Subcutaneous adipose tissue (tissue), 4 donors: ENCODE measurements around the gene NPFFR1. TPM values are rescaled to one million over a fixed set of nuclear protein-coding genes. Genes with fewer than 3 reads are reported as not detected.

Source experiments
- total RNA-seq, 4 donors: library from RNA; depleted of rRNA; stranded (reverse); fragments of >200 nt; gene quantifications; one replicate each; pipeline ENCODE4 v1.1.0, GENCODE V29; 2016
- TF ChIP-seq, protein P1 (sequence below): fragments of 450-650 bp; IDR thresholded peaks from one replicate; pipeline ENCODE4 v1.5.1; 2016; ENCODE audit warnings: low read depth, mild to moderate bottlenecking, control low read depth, antibody characterized with exemption, moderate library complexity

Gene NPFFR1
- total RNA-seq, 4 donors from 2014 or later: not detected

DNA sequence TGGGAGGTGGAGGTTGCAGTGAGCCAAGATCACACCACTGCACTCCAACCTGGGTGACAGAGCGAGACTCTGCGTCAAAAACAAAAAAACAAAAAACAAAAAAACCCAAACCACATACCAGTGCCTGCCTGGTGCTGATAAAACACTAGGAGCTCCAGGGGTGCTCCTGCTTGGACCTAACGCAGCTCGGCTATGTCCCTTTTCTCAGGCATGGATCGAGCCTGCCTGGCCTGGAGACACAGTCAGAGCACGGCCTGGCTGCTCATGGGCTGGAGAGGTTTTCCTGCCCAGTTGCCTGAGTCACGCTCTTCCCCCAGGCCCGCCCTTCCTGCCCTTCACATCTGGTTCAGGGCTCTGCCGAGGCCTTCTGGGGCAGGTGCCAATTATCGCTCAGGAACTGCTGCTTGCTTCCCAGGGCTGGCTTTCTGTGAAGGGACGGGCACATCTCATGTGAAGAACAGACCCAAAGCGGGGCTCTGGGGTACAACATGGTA lies 12.6 kb upstream of the NPFFR1 start:
- TF ChIP-seq, protein P1, sequence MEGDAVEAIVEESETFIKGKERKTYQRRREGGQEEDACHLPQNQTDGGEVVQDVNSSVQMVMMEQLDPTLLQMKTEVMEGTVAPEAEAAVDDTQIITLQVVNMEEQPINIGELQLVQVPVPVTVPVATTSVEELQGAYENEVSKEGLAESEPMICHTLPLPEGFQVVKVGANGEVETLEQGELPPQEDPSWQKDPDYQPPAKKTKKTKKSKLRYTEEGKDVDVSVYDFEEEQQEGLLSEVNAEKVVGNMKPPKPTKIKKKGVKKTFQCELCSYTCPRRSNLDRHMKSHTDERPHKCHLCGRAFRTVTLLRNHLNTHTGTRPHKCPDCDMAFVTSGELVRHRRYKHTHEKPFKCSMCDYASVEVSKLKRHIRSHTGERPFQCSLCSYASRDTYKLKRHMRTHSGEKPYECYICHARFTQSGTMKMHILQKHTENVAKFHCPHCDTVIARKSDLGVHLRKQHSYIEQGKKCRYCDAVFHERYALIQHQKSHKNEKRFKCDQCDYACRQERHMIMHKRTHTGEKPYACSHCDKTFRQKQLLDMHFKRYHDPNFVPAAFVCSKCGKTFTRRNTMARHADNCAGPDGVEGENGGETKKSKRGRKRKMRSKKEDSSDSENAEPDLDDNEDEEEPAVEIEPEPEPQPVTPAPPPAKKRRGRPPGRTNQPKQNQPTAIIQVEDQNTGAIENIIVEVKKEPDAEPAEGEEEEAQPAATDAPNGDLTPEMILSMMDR: no peak

DNA sequence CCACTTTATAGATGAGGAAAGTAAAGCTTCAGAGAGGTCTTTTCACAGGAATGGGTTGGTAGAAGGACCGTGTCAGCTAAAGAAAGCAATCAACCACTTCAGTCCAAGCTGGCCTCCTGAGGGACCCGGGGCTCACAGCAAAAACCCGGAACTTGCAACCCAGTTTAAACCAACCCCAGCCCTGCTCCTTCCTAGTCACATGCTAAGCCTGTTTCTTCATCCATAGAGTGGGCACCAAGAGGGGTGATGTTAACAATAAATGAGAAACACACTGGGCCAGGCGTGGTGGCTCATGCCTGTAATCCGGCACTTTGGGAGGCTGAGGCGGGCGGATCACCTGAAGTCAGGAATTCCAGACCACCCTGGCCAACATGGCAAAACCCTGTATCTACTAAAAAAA lies 12.1 kb upstream of the NPFFR1 start:
- TF ChIP-seq, protein P1: no peak

DNA sequence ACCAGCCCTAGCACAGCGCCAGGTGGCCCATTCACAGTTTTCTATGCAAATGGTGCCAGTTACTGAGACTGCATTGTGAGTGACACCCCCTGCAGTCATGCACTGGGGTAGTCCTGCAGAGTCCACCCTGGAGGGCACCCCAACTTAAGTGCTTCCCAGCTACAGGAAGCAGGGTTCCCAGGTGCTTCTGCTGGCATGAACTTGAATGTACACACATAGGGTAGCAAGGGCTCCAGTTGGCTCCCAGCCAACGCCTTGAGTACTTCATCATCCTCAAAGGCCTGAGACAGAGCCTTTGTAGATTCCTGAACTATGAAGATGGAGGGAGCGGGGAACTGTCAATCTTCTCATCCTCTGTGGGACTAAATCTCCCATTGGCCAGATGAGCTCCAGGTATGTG lies 11.5 kb upstream of the NPFFR1 start:
- TF ChIP-seq, protein P1: no peak

DNA sequence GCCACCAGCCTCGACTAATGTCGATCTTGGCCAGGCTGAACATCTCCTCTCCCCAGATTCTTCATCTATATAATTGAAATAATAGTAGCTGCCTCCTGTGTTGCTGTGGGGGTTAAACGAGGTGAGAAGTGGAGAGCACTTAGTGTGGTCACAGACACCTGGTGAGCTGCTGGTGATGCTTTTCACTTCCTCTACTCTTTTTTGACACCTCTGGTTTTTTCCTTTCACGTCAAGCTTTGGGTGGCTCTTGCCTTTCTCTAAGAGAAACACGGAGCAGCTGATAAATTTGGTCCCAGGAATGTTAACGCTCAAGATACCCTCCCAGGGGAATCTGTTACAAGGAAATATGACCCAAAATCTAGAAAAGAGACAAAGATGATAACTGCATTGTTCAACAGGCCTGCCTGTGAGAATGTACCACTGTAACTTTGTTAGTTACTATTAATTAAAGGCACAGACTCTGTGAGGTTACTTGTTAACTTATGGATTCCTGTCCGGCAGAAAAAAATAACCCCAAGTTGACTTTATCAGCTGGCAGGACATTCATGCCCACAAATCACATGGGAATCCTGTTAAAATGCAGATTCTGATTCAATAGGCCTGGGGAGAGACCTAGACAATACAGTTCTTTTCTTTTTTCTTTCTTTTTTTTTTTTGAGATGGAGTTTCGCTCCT lies 9.5 kb upstream of the NPFFR1 start:
- TF ChIP-seq, protein P1: no peak

DNA sequence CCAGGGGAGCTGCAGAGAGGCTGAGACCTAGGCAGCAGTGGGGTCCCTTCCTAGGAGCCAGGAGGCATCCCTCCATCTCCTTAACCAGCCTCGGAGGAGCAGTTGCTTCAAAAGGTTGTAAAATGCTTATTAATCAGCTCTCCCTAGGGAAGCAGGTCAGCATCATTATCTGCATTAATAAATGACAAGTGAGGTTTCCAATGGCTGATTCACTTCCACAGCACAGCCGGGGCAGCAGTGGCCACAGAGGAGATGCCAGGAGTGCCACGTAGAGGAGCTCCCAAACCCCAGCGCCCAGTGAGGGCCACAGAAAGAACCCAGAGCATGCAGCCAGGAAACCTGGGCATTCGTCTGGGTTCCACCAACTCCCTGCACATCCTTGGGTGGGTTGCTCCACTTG lies 8.2 kb upstream of the NPFFR1 start:
- TF ChIP-seq, protein P1: no peak

DNA sequence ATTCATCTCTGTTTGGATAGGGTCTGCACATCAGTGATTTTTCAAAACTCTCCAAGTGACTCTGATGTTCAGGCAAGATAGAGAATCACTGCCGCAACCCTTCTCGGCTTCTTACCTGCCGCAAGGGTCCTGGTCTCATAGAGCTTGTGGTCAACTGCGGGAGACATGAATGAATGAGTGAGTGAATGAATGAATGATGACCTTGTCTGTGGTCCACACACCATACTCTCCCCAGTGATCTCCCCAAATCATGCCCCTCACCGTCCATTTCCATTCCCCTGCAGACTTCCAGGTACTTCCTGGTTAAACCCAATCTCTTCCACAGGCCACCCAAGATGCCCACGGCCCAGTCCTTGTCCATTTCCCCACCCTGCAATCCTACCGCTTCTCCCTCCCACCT lies 5.9 kb upstream of the NPFFR1 start:
- TF ChIP-seq, protein P1: no peak

DNA sequence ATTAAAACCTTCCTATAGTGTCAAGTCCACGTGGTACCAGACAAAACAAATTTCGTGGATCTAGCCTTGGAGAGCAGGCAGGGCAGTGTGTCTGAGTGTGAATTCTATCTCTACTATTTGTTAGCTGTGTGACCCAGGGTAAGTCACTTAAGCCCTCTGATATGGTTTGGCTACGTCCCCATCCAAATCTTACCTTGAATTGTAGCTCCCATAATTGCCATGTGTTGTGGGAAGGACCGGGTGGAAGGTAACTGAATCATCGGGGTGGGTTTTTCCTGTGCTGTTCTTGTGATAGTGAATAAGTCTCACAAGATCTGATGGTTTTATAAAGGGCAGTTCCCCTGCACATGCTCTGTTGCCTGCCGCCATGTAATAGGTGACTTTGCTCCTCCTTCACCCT lies 2.8 kb upstream of the NPFFR1 start:
- TF ChIP-seq, protein P1: no peak
